ENCODE results near the gene NRN1.
"Not testable (repeated sequence)": the region's sequence is repeated elsewhere in the genome, so short reads cannot be mapped to it uniquely, and the experiment has no call there.

NRN1 gene

DNA sequence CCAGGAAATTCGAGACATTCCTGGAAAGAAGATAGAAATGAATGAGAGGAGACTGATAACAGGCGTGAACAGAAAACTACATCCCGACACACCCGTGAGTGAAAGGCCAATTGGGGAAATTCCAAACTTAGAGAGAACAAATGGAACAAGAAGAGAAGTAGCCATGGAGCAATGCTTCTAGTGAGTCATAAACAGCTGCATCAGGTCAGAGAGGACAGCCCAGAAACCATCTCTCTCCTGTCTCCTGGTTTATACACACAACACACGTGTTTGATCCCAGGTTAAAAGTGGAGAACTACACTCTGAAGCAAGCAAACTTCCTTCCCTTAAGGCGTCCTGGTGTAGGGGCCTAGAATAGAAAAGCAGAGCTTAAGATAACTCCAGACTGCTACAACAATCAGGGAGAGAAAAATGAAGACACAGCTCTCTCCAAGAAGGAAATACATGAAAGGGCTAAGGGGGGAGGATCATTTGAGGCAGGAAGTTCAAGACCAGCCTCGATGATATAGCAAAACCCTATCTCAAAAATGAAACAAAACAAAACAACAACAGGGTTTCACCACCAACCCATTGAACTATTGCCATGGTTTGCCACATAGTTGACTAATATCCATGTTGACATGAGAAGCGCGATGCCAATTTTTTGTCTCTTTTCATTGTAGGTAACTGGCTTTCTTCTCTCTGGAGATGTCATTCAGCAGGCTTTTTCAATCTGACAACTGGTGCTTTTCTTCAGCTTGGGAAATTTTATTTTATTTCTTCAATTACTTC lies 26.9 kb downstream of the NRN1 start:
- no peak for DNase-seq

DNA sequence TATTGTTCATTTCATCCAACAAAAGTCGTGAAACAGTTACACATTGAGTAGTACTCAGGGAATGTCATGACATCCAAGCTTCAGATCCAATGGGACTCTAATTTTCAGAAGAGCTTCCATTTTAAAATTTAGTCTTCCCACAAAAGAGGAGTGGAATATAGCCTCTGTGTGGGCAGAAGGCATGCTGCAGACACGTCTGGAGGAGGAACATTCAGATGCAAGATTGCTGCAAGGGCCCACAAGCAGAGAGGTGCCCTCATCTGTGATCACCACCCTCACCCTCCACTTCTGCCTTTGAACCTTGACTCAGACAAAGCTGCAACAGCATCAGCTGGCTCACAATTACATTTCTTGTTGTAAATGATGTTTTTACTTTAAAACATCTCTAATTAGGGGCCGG lies 29.9 kb downstream of the NRN1 start:
- DNase-seq: no peak

DNA sequence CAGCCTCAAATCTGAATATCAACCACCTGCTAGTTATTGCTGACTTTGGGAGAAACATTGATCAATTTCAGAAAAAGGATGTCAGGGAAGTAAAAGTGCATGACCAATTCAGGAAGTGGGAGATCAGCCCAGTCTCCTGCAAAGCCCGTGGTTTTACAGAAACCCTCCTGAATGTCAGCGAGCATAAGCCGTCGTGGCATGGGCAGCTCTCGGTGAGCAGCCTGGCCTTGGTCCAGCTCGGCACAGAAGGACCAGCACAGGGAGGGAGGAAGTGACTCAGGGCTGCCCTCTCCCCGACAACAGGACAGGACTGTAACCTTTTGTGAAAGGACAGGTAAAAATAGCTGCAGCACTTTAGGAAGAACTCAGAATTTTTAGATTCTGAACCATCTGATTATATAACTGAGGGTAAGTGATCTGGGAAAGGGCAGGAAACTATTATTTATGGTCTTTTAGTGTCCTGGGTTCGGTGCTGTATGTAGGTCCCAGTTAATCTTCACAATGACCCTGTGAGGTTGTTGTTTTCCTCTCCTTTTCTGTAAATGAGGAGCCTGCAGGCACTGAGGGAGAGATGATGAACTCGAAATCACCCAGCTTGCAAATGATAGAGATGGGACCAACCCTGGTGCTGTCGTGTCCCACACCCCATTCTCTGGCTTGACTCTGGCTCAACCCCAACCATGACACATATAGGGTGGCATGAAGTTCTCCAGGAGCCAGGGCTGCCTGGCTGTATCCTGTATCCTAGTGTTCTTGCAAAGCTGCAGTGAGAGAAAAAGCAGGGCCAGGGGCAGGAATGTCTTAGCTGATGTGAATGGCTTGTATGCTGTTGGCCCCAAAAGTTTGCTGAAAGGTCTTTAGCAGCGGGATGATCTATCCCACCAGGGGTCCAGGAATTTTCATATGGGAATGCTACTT lies 37.6 kb downstream of the NRN1 start:
- DNase-seq: no peak

DNA sequence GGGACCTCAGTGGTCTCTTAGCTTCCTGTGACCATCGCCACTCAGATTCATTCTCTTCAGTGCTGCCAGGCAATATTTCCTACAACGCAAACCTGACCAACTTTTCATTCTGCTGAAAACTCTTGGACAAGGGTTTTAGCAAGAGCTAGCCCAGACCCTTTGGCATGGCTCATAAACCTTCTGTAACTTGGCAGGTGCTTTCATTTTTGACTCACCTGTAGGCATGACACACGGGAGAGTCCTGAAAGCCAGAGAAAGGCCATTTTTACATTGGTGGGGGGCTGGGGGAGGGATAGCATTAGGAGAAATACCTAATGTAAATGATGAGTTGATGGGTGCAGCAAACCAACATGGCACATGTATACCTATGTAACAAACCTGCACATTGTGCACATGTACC lies 38.7 kb downstream of the NRN1 start:
- DNase-seq: not testable (repeated sequence)

DNA sequence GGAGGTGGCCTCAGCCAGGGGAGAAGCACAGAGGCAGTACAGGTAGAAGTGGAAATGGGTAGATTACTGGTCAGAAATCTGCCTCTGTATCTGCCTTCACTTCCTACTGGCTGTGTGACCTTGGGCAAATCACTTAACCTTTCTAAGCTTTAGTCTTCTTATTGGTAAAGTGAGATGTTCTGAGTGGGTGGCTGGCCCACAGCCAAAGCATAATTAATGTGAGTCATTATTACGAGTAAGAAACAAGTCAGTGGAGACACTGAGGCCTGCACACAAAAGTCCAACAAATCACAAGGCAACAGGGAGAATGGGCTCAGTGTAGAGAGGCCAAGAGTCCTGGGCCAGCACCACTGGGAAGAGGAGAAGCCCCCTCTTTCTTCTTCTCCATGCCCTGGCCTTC lies 39.1 kb downstream of the NRN1 start:
- DNase-seq: no peak

DNA sequence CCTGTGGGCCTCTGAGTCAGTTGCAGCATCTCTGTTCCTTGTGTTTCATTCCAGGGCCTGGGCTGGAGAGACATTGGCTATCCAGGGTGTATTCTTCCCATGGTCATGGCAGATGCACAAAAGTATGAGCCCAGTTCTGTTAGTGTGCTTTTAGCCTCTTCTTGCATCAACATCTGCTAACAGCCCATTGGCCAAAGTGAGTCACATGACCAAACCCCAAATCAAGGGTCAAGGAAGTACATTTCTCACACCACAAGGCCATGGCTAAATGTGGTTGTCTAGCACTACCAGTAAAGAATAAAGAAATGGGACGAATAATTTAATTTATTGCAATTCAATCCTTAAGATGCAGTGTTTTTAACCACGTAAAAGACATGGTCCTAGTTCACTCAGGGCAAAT lies 43.9 kb downstream of the NRN1 start:
- DNase-seq: no peak

DNA sequence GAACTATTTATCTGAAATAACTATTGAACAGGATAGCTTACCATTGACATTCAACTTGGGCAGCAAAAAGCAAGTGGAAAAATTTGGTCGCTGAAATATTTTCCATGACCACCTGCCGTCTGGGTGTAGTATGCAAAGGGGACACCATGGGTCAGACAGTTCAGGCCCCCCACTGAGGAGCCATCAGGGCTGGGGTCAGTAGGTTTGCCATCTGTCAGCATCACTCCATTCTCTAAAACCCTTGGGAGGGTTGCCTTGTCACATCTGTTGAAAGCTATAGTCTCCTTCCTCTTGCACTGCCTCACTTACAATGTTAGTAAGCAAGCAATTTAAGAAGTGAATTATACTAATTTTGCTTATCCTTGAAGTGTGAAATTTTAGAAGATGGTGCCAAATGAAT lies 44.9 kb downstream of the NRN1 start:
- no peak for DNase-seq

DNA sequence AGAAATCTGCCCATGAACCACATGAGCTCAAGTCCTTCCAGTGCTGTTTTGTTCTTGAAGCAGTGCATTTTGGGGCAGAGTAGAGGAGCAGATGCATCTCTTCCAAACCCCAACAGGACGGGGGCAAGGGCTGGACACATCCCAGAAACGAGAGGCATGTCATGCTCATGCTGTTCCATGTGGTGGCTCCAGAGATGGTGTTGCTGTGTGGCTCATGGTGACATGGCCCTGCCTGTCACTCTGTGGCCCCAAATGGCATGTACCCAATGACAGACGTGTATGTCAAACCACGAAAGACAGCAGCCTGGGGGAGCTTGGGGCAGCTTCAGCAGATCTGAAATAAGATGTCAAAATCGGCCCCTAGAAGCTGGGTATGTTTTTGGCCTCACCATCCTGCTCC lies 46.3 kb downstream of the NRN1 start:
- no peak for DNase-seq

DNA sequence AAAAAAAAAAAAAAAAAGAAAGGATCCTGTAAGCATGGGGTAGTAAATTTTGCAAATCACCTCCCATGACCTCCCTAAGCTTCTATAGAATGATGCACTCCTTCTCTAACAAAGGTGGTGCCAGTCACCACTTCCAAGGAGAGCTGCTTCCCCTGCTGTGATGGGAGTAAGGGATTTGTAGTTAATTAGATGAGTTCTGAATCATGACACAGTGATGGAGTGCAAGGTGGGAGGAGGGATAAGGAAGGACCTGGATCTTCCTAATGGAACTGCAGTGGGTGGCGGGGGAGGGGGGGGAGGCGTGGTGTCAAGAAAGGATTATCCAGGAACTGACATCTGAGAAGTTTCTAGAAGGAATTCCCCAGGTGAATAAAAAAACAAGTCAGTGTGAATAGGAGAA lies 47.8 kb downstream of the NRN1 start:
- no peak for DNase-seq

DNA sequence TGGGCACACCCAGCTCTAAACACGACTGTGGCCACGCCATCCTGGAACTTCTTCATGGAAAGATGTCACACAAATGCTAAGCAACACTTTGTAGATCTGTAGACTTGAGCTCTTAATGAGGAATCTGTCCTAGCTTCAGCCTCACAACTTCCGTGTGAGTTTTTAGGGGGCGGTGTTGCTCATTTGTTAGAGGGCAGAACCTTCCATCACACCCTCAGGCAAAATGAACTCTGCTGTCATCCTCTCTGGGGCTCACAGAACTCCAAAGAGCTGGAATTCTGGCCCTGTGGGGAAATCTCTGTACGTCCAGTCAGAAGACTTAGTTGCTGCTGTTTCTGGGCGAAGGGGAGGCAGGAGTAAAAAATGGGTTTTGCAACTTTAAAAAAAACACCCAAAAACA lies 49.8 kb downstream of the NRN1 start:
- no peak for DNase-seq

DNA sequence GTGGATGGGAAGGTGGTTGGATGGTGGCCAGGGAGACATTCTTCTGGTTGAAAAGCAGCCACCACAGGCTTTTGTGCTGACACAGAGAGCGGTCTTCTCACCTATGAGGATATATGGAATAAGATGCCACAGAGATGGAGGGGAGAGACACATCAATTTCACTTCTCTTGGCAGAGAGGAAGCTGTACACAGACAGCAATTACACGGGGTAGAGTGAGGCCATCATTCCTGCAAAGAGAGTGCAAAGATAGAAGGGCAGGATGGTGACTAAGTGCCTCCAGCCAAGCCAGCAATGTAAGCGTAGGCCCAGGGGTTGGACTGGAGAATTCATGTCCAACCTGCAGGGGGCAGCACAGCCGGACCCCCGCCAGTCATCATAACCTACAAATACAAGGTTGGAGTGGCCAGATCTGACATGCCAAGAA lies 56.4 kb downstream of the NRN1 start:
- no peak for DNase-seq

All from CD4-positive, alpha-beta T cell treated with Interferon gamma for 1 hour (primary cell).